ENCODE results near the gene PNMA8B.
"Not testable (repeated sequence)": the region's sequence is repeated elsewhere in the genome, so short reads cannot be mapped to it uniquely, and the experiment has no call there.

The PNMA8B gene

GRCh38 chr19:46495786-46496099 lies at the start of gene PNMA8B:
TSS of gene PNMA8B (minus strand) at chr19:46495867. CDS start at chr19:46495465, 402 bp downstream.
- peak; percentile 41 to 51 for DNase-seq

- DNase-seq = no peak
Observed at GRCh38 chr19:46544651-46545050, 49.0 kb upstream of the PNMA8B start.

GRCh38 chr19:46542428-46543230 lies 47.0 kb upstream of the PNMA8B start:
- DNase-seq = peak; percentile 75 to 82

GRCh38 chr19:46537136-46538097 lies 41.8 kb upstream of the PNMA8B start:
- DNase-seq = peak; percentile 51 to 75

- no peak for DNase-seq
Observed at GRCh38 chr19:46536391-46536790, 40.7 kb upstream of the PNMA8B start.

GRCh38 chr19:46533621-46534081 lies 38.0 kb upstream of the PNMA8B start:
- DNase-seq = no peak

- no peak for DNase-seq
Observed at GRCh38 chr19:46533078-46533620, 37.5 kb upstream of the PNMA8B start.

GRCh38 chr19:46530636-46531035 lies 35.0 kb upstream of the PNMA8B start:
- DNase-seq = no peak

GRCh38 chr19:46529622-46530451 lies 34.2 kb upstream of the PNMA8B start:
- DNase-seq = peak; percentile 69 to 81

- no peak for DNase-seq
Observed at GRCh38 chr19:46528601-46529590, 33.2 kb upstream of the PNMA8B start.

- not testable (repeated sequence) for DNase-seq
Observed at GRCh38 chr19:46526801-46527200, 31.1 kb upstream of the PNMA8B start.

- DNase-seq = no peak
Observed at GRCh38 chr19:46524308-46524707, 28.6 kb upstream of the PNMA8B start.

GRCh38 chr19:46522988-46523387 lies 27.3 kb upstream of the PNMA8B start:
- peak; percentile 40 to 55 for DNase-seq

- DNase-seq = no peak
Observed at GRCh38 chr19:46521241-46521868, 25.7 kb upstream of the PNMA8B start.

- no peak for DNase-seq
Observed at GRCh38 chr19:46520616-46521015, 24.9 kb upstream of the PNMA8B start.

GRCh38 chr19:46517471-46517870 lies 21.8 kb upstream of the PNMA8B start:
- DNase-seq = no peak

- peak; percentile 44 to 45 for DNase-seq
Observed at GRCh38 chr19:46515879-46516350, 20.2 kb upstream of the PNMA8B start.

GRCh38 chr19:46515290-46515609 lies 19.6 kb upstream of the PNMA8B start:
- DNase-seq = no peak

GRCh38 chr19:46514589-46515289 lies 19.1 kb upstream of the PNMA8B start:
- no peak for DNase-seq
